Stomach (tissue), 4 donors: ENCODE measurements around the gene SNX9.

ENCODE experiments used
- EP300 ChIP-seq: sonication (generic); formaldehyde crosslinking; IDR thresholded peaks from one replicate; pipeline ENCODE4 v1.6.1; 2017; ENCODE audit warnings: antibody characterized with exemption
- TF ChIP-seq, protein P1 (sequence below), 7 experiments: fragments of 450-650 bp in 4 of 7; fragments of 200-600 bp in 3 of 7; sonication (generic) in 3 of 7; IDR thresholded peaks; one replicate each; pipeline ENCODE4 v1.5.1; 2016 to 2019; ENCODE audit warnings: antibody characterized with exemption in 7 of 7, control low read depth in 2 of 7, mild to moderate bottlenecking in 1 of 7

DNA sequence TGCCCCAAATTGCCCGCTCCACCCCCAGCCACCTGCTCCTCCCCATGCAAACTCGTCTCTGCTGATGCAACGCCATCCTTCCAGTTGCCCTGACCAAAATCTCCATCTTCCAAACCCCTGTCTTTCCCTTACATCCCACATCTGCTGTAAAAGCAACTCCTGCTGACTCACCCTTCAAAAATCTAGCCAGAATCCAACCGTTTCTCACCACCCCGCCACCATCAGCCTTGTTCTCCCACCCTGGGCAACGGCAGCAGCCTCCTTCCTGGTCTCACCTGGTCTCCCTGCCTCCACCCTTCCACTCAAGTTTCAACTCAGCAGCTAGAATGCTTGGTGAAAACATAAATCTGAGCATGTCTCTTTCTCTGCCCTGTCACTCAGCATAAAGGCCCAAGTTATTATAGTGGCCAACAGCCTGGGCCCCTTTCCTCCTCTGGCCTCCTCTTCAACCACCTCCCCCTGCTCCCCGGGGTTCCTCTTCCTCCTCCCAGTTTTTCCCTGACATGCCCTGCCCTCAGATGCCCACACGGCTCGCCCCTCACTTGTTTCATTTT, 151.4 kb downstream of the SNX9 start:
- no peak for TF ChIP-seq EP300
- TF ChIP-seq, protein P1, sequence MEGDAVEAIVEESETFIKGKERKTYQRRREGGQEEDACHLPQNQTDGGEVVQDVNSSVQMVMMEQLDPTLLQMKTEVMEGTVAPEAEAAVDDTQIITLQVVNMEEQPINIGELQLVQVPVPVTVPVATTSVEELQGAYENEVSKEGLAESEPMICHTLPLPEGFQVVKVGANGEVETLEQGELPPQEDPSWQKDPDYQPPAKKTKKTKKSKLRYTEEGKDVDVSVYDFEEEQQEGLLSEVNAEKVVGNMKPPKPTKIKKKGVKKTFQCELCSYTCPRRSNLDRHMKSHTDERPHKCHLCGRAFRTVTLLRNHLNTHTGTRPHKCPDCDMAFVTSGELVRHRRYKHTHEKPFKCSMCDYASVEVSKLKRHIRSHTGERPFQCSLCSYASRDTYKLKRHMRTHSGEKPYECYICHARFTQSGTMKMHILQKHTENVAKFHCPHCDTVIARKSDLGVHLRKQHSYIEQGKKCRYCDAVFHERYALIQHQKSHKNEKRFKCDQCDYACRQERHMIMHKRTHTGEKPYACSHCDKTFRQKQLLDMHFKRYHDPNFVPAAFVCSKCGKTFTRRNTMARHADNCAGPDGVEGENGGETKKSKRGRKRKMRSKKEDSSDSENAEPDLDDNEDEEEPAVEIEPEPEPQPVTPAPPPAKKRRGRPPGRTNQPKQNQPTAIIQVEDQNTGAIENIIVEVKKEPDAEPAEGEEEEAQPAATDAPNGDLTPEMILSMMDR (IDR thresholded peaks at IDR 0.05) = no peak
